Erythroblast (primary cell): Measurements from ENCODE around the gene PTRH2.

Experiments
- GATA1 ChIP-seq: IDR thresholded peaks from 2 replicates; pipeline ENCODE4 v1.6.1; 2011; ENCODE audit warnings: low read depth, mild to moderate bottlenecking, control low read depth, low read length, moderate library complexity
- POLR2A ChIP-seq: IDR thresholded peaks from 2 replicates; pipeline ENCODE4 v1.6.1; 2011; ENCODE audit warnings: mild to moderate bottlenecking, low read length

- TF ChIP-seq POLR2A = no peak
- TF ChIP-seq GATA1 = no peak
These were observed 16.4 kb upstream of the PTRH2 start for GRCh38 chr17:59723607-59724006.
